Effector memory CD4-positive, alpha-beta T cell (primary cell): ENCODE results near the gene ADAMTS14.

Source experiments
- DNase-seq, 3 donors: peaks; one replicate each; pipeline ENCODE4 v3.0.0-alpha.2; 2020
- H3K27ac ChIP-seq: 2 replicates; pipeline ENCODE4 v1.7.0; 2013; ENCODE audit warnings: mild to moderate bottlenecking, low read length, moderate library complexity; ENCODE audit not compliant: insufficient read depth, poor library complexity, severe bottlenecking
- H3K27me3 ChIP-seq: replicated peaks from 2 replicates; pipeline ENCODE4 v1.7.0; 2013; ENCODE audit warnings: mild to moderate bottlenecking, low read length; ENCODE audit not compliant: insufficient read depth, control insufficient read depth, poor library complexity, severe bottlenecking
- H3K36me3 ChIP-seq: 2 replicates; pipeline ENCODE4 v1.7.0; 2013; ENCODE audit warnings: mild to moderate bottlenecking, low read length, moderate library complexity; ENCODE audit not compliant: control insufficient read depth, insufficient read depth
- H3K4me1 ChIP-seq: 2 replicates; pipeline ENCODE4 v1.7.0; 2013; ENCODE audit warnings: low read length, mild to moderate bottlenecking; ENCODE audit not compliant: control insufficient read depth, insufficient read depth, poor library complexity, severe bottlenecking
- H3K4me3 ChIP-seq: 2 replicates; pipeline ENCODE4 v1.7.0; 2013; ENCODE audit warnings: low read length, low read depth, mild to moderate bottlenecking; ENCODE audit not compliant: insufficient read depth, poor library complexity, severe bottlenecking
- H3K9me3 ChIP-seq: 2 replicates; pipeline ENCODE4 v1.7.0; 2013; ENCODE audit warnings: mild to moderate bottlenecking, low read length, moderate library complexity; ENCODE audit not compliant: control insufficient read depth

Gene ADAMTS14

GRCh38 chr10:70691611-70692010 is 19.3 kb downstream of the ADAMTS14 start:
- Histone ChIP-seq H3K36me3 (no peaks in the 10 kb centered on the region), H3K4me1 (no peaks in the 10 kb centered on the region), H3K27ac (no peak overlapping the region), H3K27me3 (no peaks in the 10 kb centered on the region), H3K4me3 (no peak overlapping the region), H3K9me3 (no peaks in the 10 kb centered on the region)
- no peak for DNase-seq

GRCh38 chr10:70692043-70692603 is 19.8 kb downstream of the ADAMTS14 start:
- H3K4me1 ChIP-seq = no peaks in the 10 kb centered on the region
- no peak overlapping the region for H3K4me3 ChIP-seq
- no peak overlapping the region for H3K27ac ChIP-seq
- H3K9me3 ChIP-seq = no peaks in the 10 kb centered on the region
- no peak for DNase-seq
- H3K36me3 ChIP-seq = no peaks in the 10 kb centered on the region
- no peaks in the 10 kb centered on the region for H3K27me3 ChIP-seq

- H3K36me3 ChIP-seq = no peaks in the 10 kb centered on the region
- H3K9me3 ChIP-seq = no peaks in the 10 kb centered on the region
- H3K27me3 ChIP-seq = no peaks in the 10 kb centered on the region
- no peaks in the 10 kb centered on the region for H3K4me1 ChIP-seq
- no peak for DNase-seq
- no peak overlapping the region for H3K27ac ChIP-seq
- no peak overlapping the region for H3K4me3 ChIP-seq
Observed at GRCh38 chr10:70693619-70694335, 21.5 kb downstream of the ADAMTS14 start.

GRCh38 chr10:70694418-70695141 is 22.3 kb downstream of the ADAMTS14 start:
- no peak for DNase-seq
- Histone ChIP-seq H3K27me3 (no peaks in the 10 kb centered on the region), H3K9me3 (no peaks in the 10 kb centered on the region), H3K36me3 (no peaks in the 10 kb centered on the region), H3K4me3 (no peak overlapping the region), H3K4me1 (no peaks in the 10 kb centered on the region), H3K27ac (no peak overlapping the region)

GRCh38 chr10:70695241-70696030 is 23.1 kb downstream of the ADAMTS14 start:
- Histone ChIP-seq H3K9me3 (no peaks in the 10 kb centered on the region), H3K36me3 (no peaks in the 10 kb centered on the region), H3K27ac (no peak overlapping the region), H3K4me3 (no peak overlapping the region), H3K4me1 (no peaks in the 10 kb centered on the region), H3K27me3 (no peaks in the 10 kb centered on the region)
- no peak for DNase-seq

GRCh38 chr10:70698211-70698610 is 25.9 kb downstream of the ADAMTS14 start:
- no peak overlapping the region for H3K4me3 ChIP-seq
- H3K27me3 ChIP-seq = no peaks in the 10 kb centered on the region
- DNase-seq = no peak
- no peaks in the 10 kb centered on the region for H3K36me3 ChIP-seq
- H3K4me1 ChIP-seq = no peaks in the 10 kb centered on the region
- no peak overlapping the region for H3K27ac ChIP-seq
- H3K9me3 ChIP-seq = no peaks in the 10 kb centered on the region

- Histone ChIP-seq H3K27ac (no peak overlapping the region), H3K36me3 (no peaks in the 10 kb centered on the region), H3K27me3 (no peaks in the 10 kb centered on the region), H3K4me1 (no peaks in the 10 kb centered on the region), H3K9me3 (no peaks in the 10 kb centered on the region), H3K4me3 (no peak overlapping the region)
- DNase-seq = no peak
Observed at GRCh38 chr10:70699063-70699658, 26.9 kb downstream of the ADAMTS14 start.

- no peak overlapping the region for H3K27ac ChIP-seq
- H3K27me3 ChIP-seq = no peaks in the 10 kb centered on the region
- no peaks in the 10 kb centered on the region for H3K36me3 ChIP-seq
- no peaks in the 10 kb centered on the region for H3K9me3 ChIP-seq
- no peak for DNase-seq
- no peaks in the 10 kb centered on the region for H3K4me1 ChIP-seq
- no peak overlapping the region for H3K4me3 ChIP-seq
Observed at GRCh38 chr10:70699659-70700174, 27.4 kb downstream of the ADAMTS14 start.

GRCh38 chr10:70702190-70702763 is 30.0 kb downstream of the ADAMTS14 start:
- Histone ChIP-seq H3K4me1 (no peaks in the 10 kb centered on the region), H3K27ac (no peak overlapping the region), H3K36me3 (no peaks in the 10 kb centered on the region), H3K9me3 (no peaks in the 10 kb centered on the region), H3K27me3 (no peaks in the 10 kb centered on the region), H3K4me3 (no peak overlapping the region)
- no peak for DNase-seq
